ENCODE measurements around the gene FAM135A. TPM values are rescaled to one million over a fixed set of nuclear protein-coding genes. Genes with fewer than 3 reads are reported as not detected.

The FAM135A gene
- total and polyA plus RNA-seq, 10 of the 15 experiments (the other 5 are each of a cell fraction or from before 2014, with no cell fraction given): 3.9 to 24.5 (median 13.7) TPM

DNA sequence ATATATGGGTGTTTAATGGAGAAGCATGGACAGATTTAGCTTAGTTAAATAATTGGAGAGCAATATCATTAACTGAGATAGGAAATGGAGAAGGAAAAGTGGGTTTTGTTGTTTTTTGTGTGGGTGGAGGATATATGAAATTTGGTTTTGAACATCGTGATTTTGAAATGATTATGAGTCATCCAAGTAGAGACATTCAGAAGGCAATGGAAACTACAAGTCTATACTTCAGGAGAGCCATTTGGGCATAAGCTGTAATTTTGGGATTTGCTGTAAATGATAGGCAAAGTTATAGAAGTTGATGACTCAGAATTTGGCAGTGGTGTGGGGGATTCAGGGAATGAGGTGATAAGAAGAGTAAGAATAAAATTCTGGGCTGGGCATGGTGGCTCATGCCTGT lies 27.4 kb upstream of the FAM135A start:
- ChIA-PET RAD21 (ENCODE audit: unreplicated experiment) (no interaction called here), POLR2A (interaction anchor here (0.6 kb wide), 2 partner anchors 38 to 45 kb away, joined by 3 read pairs; no protein-coding TSS in a partner anchor), SMC1A (ENCODE audit: uncharacterized antibody, unreplicated experiment) (no interaction called here), CTCF (no interaction called here)
- WGBS (ENCODE audit: insufficient coverage, insufficient replicate concordance, low lambda C conversion rate, missing lambda C conversion rate): 10% methylated on average over 1 of the region's 1 CpG
- Histone ChIP-seq H3K27ac (ENCODE audit: control insufficient read depth, insufficient read depth) (no peak overlapping the region), H3K4me3 (no peak overlapping the region), H3K9me3 (replicated peaks; ENCODE audit: control insufficient read depth, insufficient read depth, low read length) (no peaks in the 10 kb centered on the region), H3K4me1 (ENCODE audit: control insufficient read depth, insufficient read depth, low read length) (no peaks in the 10 kb centered on the region), H3K79me2 (ENCODE audit: control insufficient read depth, insufficient read depth, low read length) (no peaks in the 10 kb centered on the region), H2AFZ (ENCODE audit: control insufficient read depth, low read depth, low read length) (no peak overlapping the region), H3K36me3 (ENCODE audit: control insufficient read depth in 2 of 2, insufficient read depth in 2 of 2, low read length in 1 of 2) (no peaks in the 10 kb centered on the region), H3K27me3 (replicated peaks in 1 of 2; ENCODE audit: control insufficient read depth in 2 of 2, insufficient read depth in 2 of 2, low read length in 1 of 2) (no peaks in the 10 kb centered on the region; a peak in 2 of 4 replicates), H3K9ac (ENCODE audit: control insufficient read depth, insufficient read depth, low read length) (no peak overlapping the region), H4K20me1 (ENCODE audit: control insufficient read depth, insufficient read depth) (no peaks in the 10 kb centered on the region), H3K4me2 (ENCODE audit: control insufficient read depth, insufficient read depth) (no peak overlapping the region)
- intact Hi-C loops (cut with micrococcal nuclease; ENCODE audit: unreplicated experiment): no loop called here
- FAIRE-seq: no peak
- no peak for DNase-seq (ENCODE audit: low read depth, low spot score)
- no peak for TF ChIP-seq SIN3A (IDR thresholded peaks at IDR 0.05; ENCODE audit: low read depth, low read length)
- TF ChIP-seq POLR2AphosphoS2 (IDR thresholded peaks at IDR 0.05; ENCODE audit: low read depth, low read length): no peak
- TF ChIP-seq, protein P1, sequence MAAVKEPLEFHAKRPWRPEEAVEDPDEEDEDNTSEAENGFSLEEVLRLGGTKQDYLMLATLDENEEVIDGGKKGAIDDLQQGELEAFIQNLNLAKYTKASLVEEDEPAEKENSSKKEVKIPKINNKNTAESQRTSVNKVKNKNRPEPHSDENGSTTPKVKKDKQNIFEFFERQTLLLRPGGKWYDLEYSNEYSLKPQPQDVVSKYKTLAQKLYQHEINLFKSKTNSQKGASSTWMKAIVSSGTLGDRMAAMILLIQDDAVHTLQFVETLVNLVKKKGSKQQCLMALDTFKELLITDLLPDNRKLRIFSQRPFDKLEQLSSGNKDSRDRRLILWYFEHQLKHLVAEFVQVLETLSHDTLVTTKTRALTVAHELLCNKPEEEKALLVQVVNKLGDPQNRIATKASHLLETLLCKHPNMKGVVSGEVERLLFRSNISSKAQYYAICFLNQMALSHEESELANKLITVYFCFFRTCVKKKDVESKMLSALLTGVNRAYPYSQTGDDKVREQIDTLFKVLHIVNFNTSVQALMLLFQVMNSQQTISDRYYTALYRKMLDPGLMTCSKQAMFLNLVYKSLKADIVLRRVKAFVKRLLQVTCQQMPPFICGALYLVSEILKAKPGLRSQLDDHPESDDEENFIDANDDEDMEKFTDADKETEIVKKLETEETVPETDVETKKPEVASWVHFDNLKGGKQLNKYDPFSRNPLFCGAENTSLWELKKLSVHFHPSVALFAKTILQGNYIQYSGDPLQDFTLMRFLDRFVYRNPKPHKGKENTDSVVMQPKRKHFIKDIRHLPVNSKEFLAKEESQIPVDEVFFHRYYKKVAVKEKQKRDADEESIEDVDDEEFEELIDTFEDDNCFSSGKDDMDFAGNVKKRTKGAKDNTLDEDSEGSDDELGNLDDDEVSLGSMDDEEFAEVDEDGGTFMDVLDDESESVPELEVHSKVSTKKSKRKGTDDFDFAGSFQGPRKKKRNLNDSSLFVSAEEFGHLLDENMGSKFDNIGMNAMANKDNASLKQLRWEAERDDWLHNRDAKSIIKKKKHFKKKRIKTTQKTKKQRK (IDR thresholded peaks at IDR 0.05; ENCODE audit: low read depth, low read length): no peak
- no peak for TF ChIP-seq CREB1 (IDR thresholded peaks at IDR 0.05; ENCODE audit: low read depth)
- no peak for TF ChIP-seq CBX5 (IDR thresholded peaks at IDR 0.05; ENCODE audit: low read depth)
- TF ChIP-seq POLR2A (IDR thresholded peaks at IDR 0.05; ENCODE audit: low read depth, low read length): no peak
- TF ChIP-seq CREM (IDR thresholded peaks at IDR 0.05; ENCODE audit: low read depth): no peak
- TF ChIP-seq MYB (IDR thresholded peaks at IDR 0.05; ENCODE audit: borderline replicate concordance, low read depth, low read length): no peak
- no peak for TF ChIP-seq IRF4 (IDR thresholded peaks at IDR 0.05; ENCODE audit: low read depth, low read length)
- TF ChIP-seq SIX5 (IDR thresholded peaks at IDR 0.05; ENCODE audit: low read depth, low read length, severe bottlenecking): no peak
- no peak for TF ChIP-seq TCF12 (IDR thresholded peaks at IDR 0.05; ENCODE audit: low read depth, low read length)
- TF ChIP-seq, protein P2, sequence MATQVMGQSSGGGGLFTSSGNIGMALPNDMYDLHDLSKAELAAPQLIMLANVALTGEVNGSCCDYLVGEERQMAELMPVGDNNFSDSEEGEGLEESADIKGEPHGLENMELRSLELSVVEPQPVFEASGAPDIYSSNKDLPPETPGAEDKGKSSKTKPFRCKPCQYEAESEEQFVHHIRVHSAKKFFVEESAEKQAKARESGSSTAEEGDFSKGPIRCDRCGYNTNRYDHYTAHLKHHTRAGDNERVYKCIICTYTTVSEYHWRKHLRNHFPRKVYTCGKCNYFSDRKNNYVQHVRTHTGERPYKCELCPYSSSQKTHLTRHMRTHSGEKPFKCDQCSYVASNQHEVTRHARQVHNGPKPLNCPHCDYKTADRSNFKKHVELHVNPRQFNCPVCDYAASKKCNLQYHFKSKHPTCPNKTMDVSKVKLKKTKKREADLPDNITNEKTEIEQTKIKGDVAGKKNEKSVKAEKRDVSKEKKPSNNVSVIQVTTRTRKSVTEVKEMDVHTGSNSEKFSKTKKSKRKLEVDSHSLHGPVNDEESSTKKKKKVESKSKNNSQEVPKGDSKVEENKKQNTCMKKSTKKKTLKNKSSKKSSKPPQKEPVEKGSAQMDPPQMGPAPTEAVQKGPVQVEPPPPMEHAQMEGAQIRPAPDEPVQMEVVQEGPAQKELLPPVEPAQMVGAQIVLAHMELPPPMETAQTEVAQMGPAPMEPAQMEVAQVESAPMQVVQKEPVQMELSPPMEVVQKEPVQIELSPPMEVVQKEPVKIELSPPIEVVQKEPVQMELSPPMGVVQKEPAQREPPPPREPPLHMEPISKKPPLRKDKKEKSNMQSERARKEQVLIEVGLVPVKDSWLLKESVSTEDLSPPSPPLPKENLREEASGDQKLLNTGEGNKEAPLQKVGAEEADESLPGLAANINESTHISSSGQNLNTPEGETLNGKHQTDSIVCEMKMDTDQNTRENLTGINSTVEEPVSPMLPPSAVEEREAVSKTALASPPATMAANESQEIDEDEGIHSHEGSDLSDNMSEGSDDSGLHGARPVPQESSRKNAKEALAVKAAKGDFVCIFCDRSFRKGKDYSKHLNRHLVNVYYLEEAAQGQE (IDR thresholded peaks at IDR 0.05; ENCODE audit: low read depth, low read length): no peak
- BruUV-seq (replicated peaks): no TSS peak
- ATAC-seq: no peak
- in situ Hi-C loops (cut with MboI): no loop called here

Measured in GM12878 (cell line).